ENCODE results near the gene MYOF.
"Not testable (repeated sequence)": the region's sequence is repeated elsewhere in the genome, so short reads cannot be mapped to it uniquely, and the experiment has no call there.

The MYOF gene

GRCh38 chr10:93386631-93387369 lies 95.3 kb downstream of the MYOF start:
- DNase-seq = no peak

- DNase-seq = no peak
These were observed 96.8 kb downstream of the MYOF start for GRCh38 chr10:93385345-93385744.

GRCh38 chr10:93384006-93384405 lies 98.1 kb downstream of the MYOF start:
- no peak for DNase-seq

GRCh38 chr10:93383562-93383981 lies 98.6 kb downstream of the MYOF start:
- DNase-seq = no peak

GRCh38 chr10:93379731-93380575 lies 102.2 kb downstream of the MYOF start:
- no peak for DNase-seq

GRCh38 chr10:93378997-93379730 lies 103.0 kb downstream of the MYOF start:
- DNase-seq = no peak

GRCh38 chr10:93378039-93378438 lies 104.1 kb downstream of the MYOF start:
- no peak for DNase-seq

GRCh38 chr10:93376372-93377293 lies 105.5 kb downstream of the MYOF start:
- DNase-seq = no peak

GRCh38 chr10:93370961-93371360 lies 111.2 kb downstream of the MYOF start:
- no peak for DNase-seq

GRCh38 chr10:93369588-93370164 lies 112.5 kb downstream of the MYOF start:
- DNase-seq = no peak

GRCh38 chr10:93368210-93368609 lies 113.9 kb downstream of the MYOF start:
- no peak for DNase-seq

- no peak for DNase-seq
These were observed 114.5 kb downstream of the MYOF start for GRCh38 chr10:93367664-93368063.

GRCh38 chr10:93364966-93365365 lies 117.2 kb downstream of the MYOF start:
- DNase-seq = no peak

GRCh38 chr10:93363891-93364648 lies 118.1 kb downstream of the MYOF start:
- no peak for DNase-seq

GRCh38 chr10:93358398-93358797 lies 123.7 kb downstream of the MYOF start:
- DNase-seq = not testable (repeated sequence)

- no peak for DNase-seq
These were observed 124.5 kb downstream of the MYOF start for GRCh38 chr10:93357680-93358079.

- DNase-seq = no peak
These were observed 125.6 kb downstream of the MYOF start for GRCh38 chr10:93356516-93356915.

GRCh38 chr10:93352638-93353383 lies 129.3 kb downstream of the MYOF start:
- no peak for DNase-seq

- DNase-seq = no peak
These were observed 135.4 kb downstream of the MYOF start for GRCh38 chr10:93346694-93347093.

- DNase-seq = no peak
These were observed 136.0 kb downstream of the MYOF start for GRCh38 chr10:93346108-93346507.
